ENCODE measurements around the gene QDPR.
"Not testable (repeated sequence)": the region's sequence is repeated elsewhere in the genome, so short reads cannot be mapped to it uniquely, and the experiment has no call there.

Gene QDPR

GRCh38 chr4:17511950-17512795 lies at the start of gene QDPR:
QDPR (minus strand) TSS chr4:17512090; CDS start chr4:17512054, 36 bp downstream.
- no peak for DNase-seq (ENCODE audit: low read depth)

- DNase-seq (ENCODE audit: low read depth), result peak; percentile 66
Observed at GRCh38 chr4:17561195-17561909, 49.5 kb upstream of the QDPR start.

- no peak for DNase-seq (ENCODE audit: low read depth)
Observed at GRCh38 chr4:17560065-17560673, 48.3 kb upstream of the QDPR start.

GRCh38 chr4:17559709-17560048 lies 47.8 kb upstream of the QDPR start:
- no peak for DNase-seq (ENCODE audit: low read depth)

- DNase-seq (ENCODE audit: low read depth), result no peak
Observed at GRCh38 chr4:17558941-17559708, 47.2 kb upstream of the QDPR start.

- no peak for DNase-seq (ENCODE audit: low read depth)
Observed at GRCh38 chr4:17557880-17558279, 46.0 kb upstream of the QDPR start.

- no peak for DNase-seq (ENCODE audit: low read depth)
Observed at GRCh38 chr4:17556498-17556897, 44.6 kb upstream of the QDPR start.

GRCh38 chr4:17554568-17554967 lies 42.7 kb upstream of the QDPR start:
- DNase-seq (ENCODE audit: low read depth), result no peak

- DNase-seq (ENCODE audit: low read depth), result no peak
Observed at GRCh38 chr4:17552427-17552826, 40.5 kb upstream of the QDPR start.

- DNase-seq (ENCODE audit: low read depth), result no peak
Observed at GRCh38 chr4:17550549-17550948, 38.7 kb upstream of the QDPR start.

- no peak for DNase-seq (ENCODE audit: low read depth)
Observed at GRCh38 chr4:17546678-17547077, 34.8 kb upstream of the QDPR start.

GRCh38 chr4:17546222-17546621 lies 34.3 kb upstream of the QDPR start:
- no peak for DNase-seq (ENCODE audit: low read depth)

- DNase-seq (ENCODE audit: low read depth), result no peak
Observed at GRCh38 chr4:17545374-17546140, 33.7 kb upstream of the QDPR start.

GRCh38 chr4:17544831-17545234 lies 32.9 kb upstream of the QDPR start:
- DNase-seq (ENCODE audit: low read depth), result no peak

GRCh38 chr4:17544205-17544604 lies 32.3 kb upstream of the QDPR start:
- DNase-seq (ENCODE audit: low read depth), result peak; percentile 19

GRCh38 chr4:17537060-17537459 lies 25.2 kb upstream of the QDPR start:
- not testable (repeated sequence) for DNase-seq (ENCODE audit: low read depth)

GRCh38 chr4:17535906-17536305 lies 24.0 kb upstream of the QDPR start:
- DNase-seq (ENCODE audit: low read depth), result no peak

- no peak for DNase-seq (ENCODE audit: low read depth)
Observed at GRCh38 chr4:17535242-17535641, 23.4 kb upstream of the QDPR start.

GRCh38 chr4:17534705-17535104 lies 22.8 kb upstream of the QDPR start:
- DNase-seq (ENCODE audit: low read depth), result no peak

GRCh38 chr4:17531538-17532285 lies 19.8 kb upstream of the QDPR start:
- DNase-seq (ENCODE audit: low read depth), result no peak

Data from GM04503 (cell line).